Measurements from ENCODE around the gene POLG2.

DNA sequence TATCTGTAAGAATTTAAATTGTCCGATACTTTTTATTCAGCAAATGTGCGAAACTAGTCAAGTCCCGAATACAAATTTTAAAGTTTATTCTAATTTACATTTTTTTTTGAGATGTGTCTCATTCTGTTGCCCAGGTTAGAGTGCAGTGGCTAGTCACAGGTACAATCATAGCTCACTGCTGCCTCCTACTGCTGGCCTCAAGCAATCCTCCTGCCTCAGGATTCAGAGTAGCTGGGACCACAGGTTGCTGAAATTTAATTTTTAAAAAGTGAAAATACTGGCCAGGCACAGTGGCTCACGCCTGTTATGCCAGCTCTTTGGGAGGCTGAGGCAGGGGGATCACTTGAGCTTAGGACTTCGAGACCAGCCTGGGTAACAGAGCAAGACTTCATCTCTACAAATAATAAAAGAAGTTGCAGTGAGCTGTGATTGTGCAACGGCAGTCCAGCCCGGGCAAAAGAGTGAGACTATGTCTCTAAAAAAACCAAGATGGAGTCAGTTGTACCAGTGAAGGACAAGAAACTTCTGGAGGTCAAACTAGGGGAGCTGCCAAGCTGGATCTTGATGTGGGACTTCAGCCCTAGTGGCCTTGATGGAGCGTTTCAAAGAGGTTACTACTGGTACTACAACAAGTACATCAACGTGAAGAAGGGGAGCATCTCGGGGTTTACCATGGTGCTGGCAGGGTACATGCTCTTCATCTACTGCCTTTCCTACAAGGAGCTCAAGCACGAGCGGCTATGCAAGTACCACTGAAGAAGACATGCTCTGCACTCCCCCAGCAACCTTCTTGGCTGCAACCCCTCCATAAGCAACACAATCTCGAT is 5.6 kb downstream of the POLG2 start:
- TF ChIP-seq, protein P1, sequence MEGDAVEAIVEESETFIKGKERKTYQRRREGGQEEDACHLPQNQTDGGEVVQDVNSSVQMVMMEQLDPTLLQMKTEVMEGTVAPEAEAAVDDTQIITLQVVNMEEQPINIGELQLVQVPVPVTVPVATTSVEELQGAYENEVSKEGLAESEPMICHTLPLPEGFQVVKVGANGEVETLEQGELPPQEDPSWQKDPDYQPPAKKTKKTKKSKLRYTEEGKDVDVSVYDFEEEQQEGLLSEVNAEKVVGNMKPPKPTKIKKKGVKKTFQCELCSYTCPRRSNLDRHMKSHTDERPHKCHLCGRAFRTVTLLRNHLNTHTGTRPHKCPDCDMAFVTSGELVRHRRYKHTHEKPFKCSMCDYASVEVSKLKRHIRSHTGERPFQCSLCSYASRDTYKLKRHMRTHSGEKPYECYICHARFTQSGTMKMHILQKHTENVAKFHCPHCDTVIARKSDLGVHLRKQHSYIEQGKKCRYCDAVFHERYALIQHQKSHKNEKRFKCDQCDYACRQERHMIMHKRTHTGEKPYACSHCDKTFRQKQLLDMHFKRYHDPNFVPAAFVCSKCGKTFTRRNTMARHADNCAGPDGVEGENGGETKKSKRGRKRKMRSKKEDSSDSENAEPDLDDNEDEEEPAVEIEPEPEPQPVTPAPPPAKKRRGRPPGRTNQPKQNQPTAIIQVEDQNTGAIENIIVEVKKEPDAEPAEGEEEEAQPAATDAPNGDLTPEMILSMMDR (IDR thresholded peaks at IDR 0.05): peak in 4 of 7 experiments; percentile 14 to 40 (median 28)
- TF ChIP-seq POLR2A (IDR thresholded peaks at IDR 0.05): no peak
